Parathyroid adenoma (tissue), 2 donors: ENCODE measurements around the gene SND1.
"Not testable (repeated sequence)": the region's sequence is repeated elsewhere in the genome, so short reads cannot be mapped to it uniquely, and the experiment has no call there.

Source experiments
- H2AFZ ChIP-seq: fragments of 300-600 bp; sonication (generic); one replicate; pipeline ENCODE4 v1.7.0; 2017; ENCODE audit warnings: antibody characterized with exemption, mild to moderate bottlenecking
- H3K27ac ChIP-seq: fragments of 300-600 bp; sonication (generic); one replicate; pipeline ENCODE4 v1.7.0; 2017
- H3K27me3 ChIP-seq: fragments of 300-600 bp; sonication (generic); one replicate; pipeline ENCODE4 v1.7.0; 2017; ENCODE audit warnings: low read length; ENCODE audit not compliant: control insufficient read depth, insufficient read depth
- H3K36me3 ChIP-seq: fragments of 300-600 bp; sonication (generic); one replicate; pipeline ENCODE4 v1.7.0; 2017; ENCODE audit warnings: low read length; ENCODE audit not compliant: control insufficient read depth, insufficient read depth
- H3K4me1 ChIP-seq: fragments of 300-600 bp; sonication (generic); one replicate; pipeline ENCODE4 v1.7.0; 2017; ENCODE audit warnings: control low read depth
- H3K4me2 ChIP-seq: fragments of 300-600 bp; sonication (generic); one replicate; pipeline ENCODE4 v1.7.0; 2017; ENCODE audit warnings: low read length
- H3K4me3 ChIP-seq: fragments of 300-600 bp; sonication (generic); one replicate; pipeline ENCODE4 v1.7.0; 2017; ENCODE audit warnings: low read depth, low read length
- H3K79me2 ChIP-seq: fragments of 300-600 bp; sonication (generic); one replicate; pipeline ENCODE4 v1.7.0; 2017; ENCODE audit warnings: control low read depth
- H3K9ac ChIP-seq: fragments of 300-600 bp; sonication (generic); one replicate; pipeline ENCODE4 v1.7.0; 2017; ENCODE audit warnings: mild to moderate bottlenecking
- H3K9me3 ChIP-seq: fragments of 300-600 bp; sonication (generic); one replicate; pipeline ENCODE4 v1.7.0; 2017; ENCODE audit warnings: low read length; ENCODE audit not compliant: control insufficient read depth
- TF ChIP-seq, protein P1 (sequence below): fragments of 300-600 bp; sonication (generic); IDR thresholded peaks from one replicate; pipeline ENCODE4 v1.7.0; 2017; ENCODE audit warnings: antibody characterized with exemption, mild to moderate bottlenecking
- donor health status: primary hyperparathyroidism.

Gene SND1

DNA sequence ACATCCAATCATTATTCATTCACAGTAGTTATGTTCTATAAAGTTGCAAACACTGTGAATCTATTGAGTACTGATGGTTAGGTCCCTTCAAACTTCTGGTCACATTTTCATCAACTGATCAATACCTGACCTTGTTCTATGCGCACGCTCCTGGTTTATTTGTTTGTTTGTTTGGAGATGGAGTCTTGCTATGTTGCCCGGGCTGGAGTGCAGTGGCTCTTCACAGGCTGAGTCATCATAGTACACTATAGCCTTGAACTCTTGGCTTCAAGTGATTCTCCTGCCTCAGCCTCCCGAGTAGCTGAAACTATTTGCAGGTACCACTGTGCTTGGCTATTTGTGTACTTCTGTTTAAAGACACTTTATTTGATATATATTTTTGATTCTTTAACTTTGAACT is 19.3 kb downstream of the SND1 start:
- no peak overlapping the region for H3K9ac ChIP-seq
- no peaks in the 10 kb centered on the region for H3K9me3 ChIP-seq
- no peaks in the 10 kb centered on the region for H3K27me3 ChIP-seq
- TF ChIP-seq, protein P1, sequence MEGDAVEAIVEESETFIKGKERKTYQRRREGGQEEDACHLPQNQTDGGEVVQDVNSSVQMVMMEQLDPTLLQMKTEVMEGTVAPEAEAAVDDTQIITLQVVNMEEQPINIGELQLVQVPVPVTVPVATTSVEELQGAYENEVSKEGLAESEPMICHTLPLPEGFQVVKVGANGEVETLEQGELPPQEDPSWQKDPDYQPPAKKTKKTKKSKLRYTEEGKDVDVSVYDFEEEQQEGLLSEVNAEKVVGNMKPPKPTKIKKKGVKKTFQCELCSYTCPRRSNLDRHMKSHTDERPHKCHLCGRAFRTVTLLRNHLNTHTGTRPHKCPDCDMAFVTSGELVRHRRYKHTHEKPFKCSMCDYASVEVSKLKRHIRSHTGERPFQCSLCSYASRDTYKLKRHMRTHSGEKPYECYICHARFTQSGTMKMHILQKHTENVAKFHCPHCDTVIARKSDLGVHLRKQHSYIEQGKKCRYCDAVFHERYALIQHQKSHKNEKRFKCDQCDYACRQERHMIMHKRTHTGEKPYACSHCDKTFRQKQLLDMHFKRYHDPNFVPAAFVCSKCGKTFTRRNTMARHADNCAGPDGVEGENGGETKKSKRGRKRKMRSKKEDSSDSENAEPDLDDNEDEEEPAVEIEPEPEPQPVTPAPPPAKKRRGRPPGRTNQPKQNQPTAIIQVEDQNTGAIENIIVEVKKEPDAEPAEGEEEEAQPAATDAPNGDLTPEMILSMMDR = no peak
- H3K79me2 ChIP-seq = peaks cover 35% of the 10 kb centered on the region
- H2AFZ ChIP-seq = no peak overlapping the region
- H3K4me3 ChIP-seq = no peak overlapping the region
- no peaks in the 10 kb centered on the region for H3K36me3 ChIP-seq
- H3K27ac ChIP-seq = no peak overlapping the region
- H3K4me2 ChIP-seq = no peak overlapping the region
- no peaks in the 10 kb centered on the region for H3K4me1 ChIP-seq

- H3K4me2 ChIP-seq = no peak overlapping the region
- no peak overlapping the region for H3K9ac ChIP-seq
- no peaks in the 10 kb centered on the region for H3K36me3 ChIP-seq
- H3K4me3 ChIP-seq = no peak overlapping the region
- H3K27me3 ChIP-seq = no peaks in the 10 kb centered on the region
- no peaks in the 10 kb centered on the region for H3K9me3 ChIP-seq
- peaks cover 31% of the 10 kb centered on the region for H3K79me2 ChIP-seq
- TF ChIP-seq, protein P1 = no peak
- H3K27ac ChIP-seq = no peak overlapping the region
- no peak overlapping the region for H2AFZ ChIP-seq
- no peaks in the 10 kb centered on the region for H3K4me1 ChIP-seq
Measured at GRCh38 chr7:127673902-127674301, 21.9 kb downstream of the SND1 start.

- no peak overlapping the region for H2AFZ ChIP-seq
Measured at GRCh38 chr7:127674361-127674760, 22.4 kb downstream of the SND1 start.

DNA sequence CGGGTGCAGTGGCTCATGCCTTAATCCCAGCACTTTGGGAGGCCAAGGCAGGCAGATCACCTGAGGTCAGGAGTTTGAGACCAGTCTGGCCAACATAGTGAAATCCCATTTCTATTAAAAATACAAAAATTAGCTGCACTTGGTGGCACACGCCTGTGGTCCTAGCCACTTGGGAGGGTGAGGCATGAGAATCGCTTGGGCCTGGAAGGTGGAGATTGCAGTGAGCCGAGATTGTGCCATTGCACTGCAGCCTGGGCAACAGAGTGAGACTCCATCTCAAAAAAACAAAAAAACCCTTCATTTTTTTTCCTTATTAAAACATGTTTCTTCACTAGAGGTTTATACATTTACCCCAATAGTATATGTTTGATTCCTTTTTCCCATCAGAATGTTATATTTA is 22.9 kb downstream of the SND1 start:
- H3K9ac ChIP-seq, H2AFZ ChIP-seq, H3K4me2 ChIP-seq, H3K4me1 ChIP-seq, H3K9me3 ChIP-seq, H3K27ac ChIP-seq, H3K4me3 ChIP-seq, H3K36me3 ChIP-seq, H3K27me3 ChIP-seq: not testable (repeated sequence)
- H3K79me2 ChIP-seq = peaks cover 30% of the 10 kb centered on the region

More at GRCh38 chr7:127674361-127674760, 22.4 kb downstream of the SND1 start:
- Histone ChIP-seq H3K4me3 (no peak overlapping the region), H3K27ac (no peak overlapping the region), H3K4me1 (no peaks in the 10 kb centered on the region), H3K79me2 (peaks cover 29% of the 10 kb centered on the region), H3K36me3 (no peaks in the 10 kb centered on the region), H3K4me2 (no peak overlapping the region), H3K27me3 (no peaks in the 10 kb centered on the region), H3K9ac (no peak overlapping the region), H3K9me3 (no peaks in the 10 kb centered on the region)
- TF ChIP-seq, protein P1 = no peak

- Histone ChIP-seq H3K4me3 (no peak overlapping the region), H3K79me2 (peaks cover 31% of the 10 kb centered on the region), H3K27ac (no peak overlapping the region), H3K36me3 (no peaks in the 10 kb centered on the region), H3K9ac (no peak overlapping the region), H2AFZ (no peak overlapping the region), H3K4me1 (no peaks in the 10 kb centered on the region), H3K4me2 (no peak overlapping the region), H3K9me3 (no peaks in the 10 kb centered on the region), H3K27me3 (no peaks in the 10 kb centered on the region)
- TF ChIP-seq, protein P1 = no peak
Measured at GRCh38 chr7:127675721-127676120, 23.7 kb downstream of the SND1 start.
